GM19035 (cell line): ENCODE data around the gene SKIC3.

ENCODE experiments used
- ATAC-seq: cut with Tn5 transposase; IDR thresholded peaks from one replicate; pipeline ENCODE4 v1.9.1; 2021; ENCODE audit not compliant: unreplicated experiment

Gene SKIC3

GRCh38 chr5:95532415-95532814 is 22.4 kb downstream of the SKIC3 start:
- ATAC-seq, result no peak

DNA sequence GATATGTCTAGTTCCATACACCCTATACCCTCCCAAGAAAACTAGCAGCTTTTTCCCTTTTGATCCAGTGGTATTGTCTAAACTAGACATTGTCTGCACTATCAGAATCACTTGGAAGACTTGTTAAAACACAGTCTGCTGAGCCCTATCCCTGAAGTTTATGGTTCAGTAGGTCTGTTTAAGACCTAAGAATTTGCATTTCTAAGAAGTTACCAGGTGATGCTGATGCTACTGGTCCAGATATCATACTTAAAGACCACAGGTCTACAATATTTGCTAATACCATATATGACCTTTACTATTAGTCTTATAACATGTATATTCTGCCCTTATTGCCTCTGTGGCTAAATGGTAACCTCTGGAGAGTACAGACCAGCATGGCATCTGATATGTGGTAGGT is 23.3 kb downstream of the SKIC3 start:
- no peak for ATAC-seq

DNA sequence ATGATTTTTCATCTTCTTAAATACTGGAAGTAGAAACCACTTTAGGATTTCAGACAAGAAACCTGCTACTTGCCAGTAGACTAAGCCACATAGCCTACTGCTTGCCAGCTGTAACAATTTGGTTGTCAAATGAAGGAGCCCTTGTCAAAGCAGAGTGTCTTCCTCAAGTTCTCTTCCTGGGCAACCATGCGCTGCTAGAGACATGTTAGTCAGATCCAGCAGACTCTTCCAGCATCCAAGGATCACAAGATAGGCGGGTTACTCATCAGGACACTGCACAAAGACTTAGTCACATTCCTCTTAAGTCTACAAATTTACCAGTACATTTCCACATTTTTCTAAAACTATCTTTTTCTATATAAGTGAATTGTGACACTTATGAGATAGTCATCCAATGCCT is 24.4 kb downstream of the SKIC3 start:
- no peak for ATAC-seq

GRCh38 chr5:95528565-95528964 is 26.2 kb downstream of the SKIC3 start:
- ATAC-seq, result no peak

GRCh38 chr5:95526871-95527270 is 27.9 kb downstream of the SKIC3 start:
- no peak for ATAC-seq

DNA sequence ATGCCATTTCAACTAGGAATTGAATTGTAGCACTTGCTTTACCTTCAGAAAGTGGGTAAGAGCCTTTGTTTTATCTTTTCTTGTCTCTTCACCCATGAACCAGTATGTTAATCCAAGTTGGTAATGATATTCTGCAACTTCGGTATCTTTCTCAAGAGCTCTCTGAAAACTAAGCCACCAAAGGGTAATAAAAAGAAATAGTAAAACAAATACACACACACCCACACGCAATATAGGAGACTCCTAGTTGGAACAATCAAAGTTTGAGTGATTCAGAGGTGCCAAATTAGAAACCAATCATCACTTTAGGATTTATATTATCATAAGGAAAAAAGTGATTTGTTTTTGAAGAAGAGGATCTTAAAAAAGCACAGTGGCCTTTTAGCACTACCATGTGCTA is 30.4 kb downstream of the SKIC3 start:
- ATAC-seq, result no peak

DNA sequence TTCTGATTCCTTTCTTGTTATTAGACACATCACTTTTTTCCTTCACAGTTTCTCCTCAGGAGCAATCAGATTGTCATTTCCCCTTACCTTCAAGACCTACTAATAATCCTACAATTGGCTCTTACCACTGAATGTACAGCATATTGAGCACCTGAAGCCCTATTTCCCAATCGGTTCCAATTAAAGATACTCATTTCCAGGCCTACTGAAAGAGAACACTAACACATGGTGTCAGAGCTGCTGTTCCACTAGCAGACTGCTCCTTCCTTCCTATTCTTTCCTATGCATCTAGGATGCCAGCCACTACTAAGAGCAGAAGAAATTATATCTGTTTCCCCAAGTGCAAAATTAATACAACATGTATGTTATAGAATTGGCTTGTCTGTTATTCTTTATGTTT is 34.6 kb downstream of the SKIC3 start:
- no peak for ATAC-seq

GRCh38 chr5:95519681-95520080 is 35.1 kb downstream of the SKIC3 start:
- ATAC-seq, result no peak

DNA sequence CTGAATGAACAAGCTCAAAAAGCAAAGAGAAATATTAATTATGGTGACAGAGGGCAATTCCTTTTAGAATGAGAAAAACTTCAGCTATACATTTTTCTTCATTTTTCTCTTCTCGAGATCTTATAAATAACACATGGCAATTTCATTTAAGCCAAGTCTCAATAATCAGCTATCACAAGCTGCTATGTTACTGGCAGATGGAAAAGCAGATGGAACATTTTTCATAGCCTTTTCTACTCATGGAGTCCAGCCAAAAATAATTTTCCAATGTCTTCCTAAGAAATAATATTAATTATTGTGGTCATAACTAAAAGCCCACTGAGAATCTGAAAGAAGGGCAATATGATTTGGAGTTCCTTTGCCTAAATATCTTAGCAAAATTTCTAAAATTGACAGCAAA is 35.6 kb downstream of the SKIC3 start:
- ATAC-seq, result no peak

- no peak for ATAC-seq
Measured at GRCh38 chr5:95518417-95518816, 36.4 kb downstream of the SKIC3 start.

DNA sequence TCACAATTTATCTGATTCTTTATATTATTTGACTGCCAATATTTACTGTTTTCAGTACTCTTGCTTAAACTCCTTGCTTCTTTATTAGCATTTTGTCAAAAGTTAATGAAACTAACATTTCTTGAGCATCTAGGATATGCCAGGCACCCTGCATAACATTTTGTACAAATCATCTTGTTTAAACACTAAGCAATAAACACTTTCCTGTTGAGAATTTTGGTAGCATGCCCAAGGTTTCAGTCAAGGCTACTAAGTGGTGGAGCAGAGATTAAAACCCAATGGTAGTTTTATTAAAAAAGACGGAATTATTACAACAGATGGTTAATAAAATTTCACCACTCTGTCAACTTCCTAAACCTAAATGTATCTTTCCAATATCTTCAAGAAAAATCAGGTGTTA is 43.2 kb downstream of the SKIC3 start:
- ATAC-seq, result no peak

- no peak for ATAC-seq
Measured at GRCh38 chr5:95508550-95508949, 46.2 kb downstream of the SKIC3 start.
